Measurements from ENCODE around the gene VAPB.

- TF ChIP-seq, protein P1, sequence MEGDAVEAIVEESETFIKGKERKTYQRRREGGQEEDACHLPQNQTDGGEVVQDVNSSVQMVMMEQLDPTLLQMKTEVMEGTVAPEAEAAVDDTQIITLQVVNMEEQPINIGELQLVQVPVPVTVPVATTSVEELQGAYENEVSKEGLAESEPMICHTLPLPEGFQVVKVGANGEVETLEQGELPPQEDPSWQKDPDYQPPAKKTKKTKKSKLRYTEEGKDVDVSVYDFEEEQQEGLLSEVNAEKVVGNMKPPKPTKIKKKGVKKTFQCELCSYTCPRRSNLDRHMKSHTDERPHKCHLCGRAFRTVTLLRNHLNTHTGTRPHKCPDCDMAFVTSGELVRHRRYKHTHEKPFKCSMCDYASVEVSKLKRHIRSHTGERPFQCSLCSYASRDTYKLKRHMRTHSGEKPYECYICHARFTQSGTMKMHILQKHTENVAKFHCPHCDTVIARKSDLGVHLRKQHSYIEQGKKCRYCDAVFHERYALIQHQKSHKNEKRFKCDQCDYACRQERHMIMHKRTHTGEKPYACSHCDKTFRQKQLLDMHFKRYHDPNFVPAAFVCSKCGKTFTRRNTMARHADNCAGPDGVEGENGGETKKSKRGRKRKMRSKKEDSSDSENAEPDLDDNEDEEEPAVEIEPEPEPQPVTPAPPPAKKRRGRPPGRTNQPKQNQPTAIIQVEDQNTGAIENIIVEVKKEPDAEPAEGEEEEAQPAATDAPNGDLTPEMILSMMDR (IDR thresholded peaks at IDR 0.05): no peak
- no peak for TF ChIP-seq POLR2A (IDR thresholded peaks at IDR 0.05)
Observed at GRCh38 chr20:58408603-58409246, 19.7 kb downstream of the VAPB start.
